PC-9 (cell line): ENCODE data around the gene ALDH2. TPM values are rescaled to one million over a fixed set of nuclear protein-coding genes. Genes with fewer than 3 reads are reported as not detected.

Source experiments
- BruUV-seq: library from RNA; stranded (reverse); fragments of 400-500 nt; replicated peaks from 2 replicates; lab custom pipeline; 2021; lab: Mats Ljungman, UMichigan
- CTCF ChIA-PET: fragments of 300-600 bp; sonication (Branson Sonifier 250); formaldehyde crosslinking; loops from one replicate; lab custom pipeline; 2022; ENCODE audit warnings: antibody characterized with exemption; lab: Charles Lee
- POLR2A ChIA-PET: fragments of 300-600 bp; sonication (Branson Sonifier 250); formaldehyde crosslinking; loops from one replicate; lab custom pipeline; 2022; ENCODE audit warnings: antibody characterized with exemption; ENCODE audit not compliant: unreplicated experiment; lab: Charles Lee
- DNase-seq, 2 experiments: peaks; one replicate each; pipeline versions ENCODE4 v3.0.0 to v3.0.0-alpha.2; 2015 to 2022; ENCODE audit warnings: mixed read lengths in 1 of 2
- H2AFZ ChIP-seq: fragments of 200-600 bp; sonication (generic); 2 replicates; pipeline ENCODE4 v1.8.1; 2017; ENCODE audit warnings: antibody characterized with exemption
- H3F3A ChIP-seq: fragments of 200-600 bp; sonication (generic); 2 replicates; pipeline ENCODE4 v1.8.1; 2017; ENCODE audit warnings: antibody characterized with exemption, mild to moderate bottlenecking, low read depth; ENCODE audit not compliant: insufficient read depth
- H3K27ac ChIP-seq: fragments of 200-600 bp; sonication (generic); 2 replicates; pipeline ENCODE4 v1.6.1; 2016; ENCODE audit warnings: mixed run types
- H3K27me3 ChIP-seq: fragments of 200-600 bp; sonication (generic); 2 replicates; pipeline ENCODE4 v1.6.1; 2016; ENCODE audit warnings: low read depth, mixed run types; ENCODE audit not compliant: insufficient read depth
- H3K36me3 ChIP-seq: fragments of 200-600 bp; sonication (generic); 2 replicates; pipeline ENCODE4 v1.6.1; 2016; ENCODE audit warnings: low read depth, mixed run types
- H3K4me1 ChIP-seq: fragments of 200-600 bp; sonication (generic); replicated peaks from 2 replicates; pipeline ENCODE4 v1.6.1; 2016; ENCODE audit warnings: mixed run types; ENCODE audit not compliant: insufficient read depth
- H3K4me2 ChIP-seq: fragments of 200-600 bp; sonication (generic); 2 replicates; pipeline ENCODE4 v1.6.1; 2017; ENCODE audit warnings: mixed run types
- H3K4me3 ChIP-seq: fragments of 200-600 bp; sonication (generic); 2 replicates; pipeline ENCODE4 v1.6.1; 2016; ENCODE audit warnings: mixed run types
- H3K79me2 ChIP-seq: fragments of 200-600 bp; sonication (generic); 2 replicates; pipeline ENCODE4 v1.6.1; 2017; ENCODE audit warnings: low read depth, mixed run types
- H3K9me2 ChIP-seq: fragments of 200-600 bp; sonication (generic); 2 replicates; pipeline ENCODE4 v1.8.1; 2017; ENCODE audit warnings: mild to moderate bottlenecking; ENCODE audit not compliant: insufficient read depth
- H3K9me3 ChIP-seq: fragments of 200-600 bp; sonication (generic); 2 replicates; pipeline ENCODE4 v1.8.1; 2016; ENCODE audit warnings: low read depth; ENCODE audit not compliant: insufficient read depth
- H4K20me1 ChIP-seq: fragments of 200-600 bp; sonication (generic); 2 replicates; pipeline ENCODE4 v1.8.1; 2017; ENCODE audit not compliant: insufficient read depth
- CTCF ChIP-seq: fragments of 200-600 bp; sonication (generic); conservative IDR thresholded peaks from 2 replicates; pipeline ENCODE4 v1.6.1; 2017; ENCODE audit warnings: mixed run types, antibody characterized with exemption, mild to moderate bottlenecking, moderate library complexity
- EZH2 ChIP-seq: fragments of 200-600 bp; sonication (generic); IDR thresholded peaks from 2 replicates; pipeline ENCODE4 v1.8.0; 2017; ENCODE audit warnings: antibody characterized with exemption, low read depth
- intact Hi-C: fragments of 100-400 bp; cut with micrococcal nuclease; formaldehyde crosslinking; loops from one replicate; pipeline ENCODE4 v1.10.0; 2022; ENCODE audit not compliant: unreplicated experiment
- total RNA-seq: library from RNA; stranded (reverse); gene quantifications from 2 replicates; pipeline ENCODE4 v1.2.3, GENCODE V29; 2021

Gene ALDH2
- total RNA-seq, 1 experiment from 2014 or later = 38.9 TPM

DNA sequence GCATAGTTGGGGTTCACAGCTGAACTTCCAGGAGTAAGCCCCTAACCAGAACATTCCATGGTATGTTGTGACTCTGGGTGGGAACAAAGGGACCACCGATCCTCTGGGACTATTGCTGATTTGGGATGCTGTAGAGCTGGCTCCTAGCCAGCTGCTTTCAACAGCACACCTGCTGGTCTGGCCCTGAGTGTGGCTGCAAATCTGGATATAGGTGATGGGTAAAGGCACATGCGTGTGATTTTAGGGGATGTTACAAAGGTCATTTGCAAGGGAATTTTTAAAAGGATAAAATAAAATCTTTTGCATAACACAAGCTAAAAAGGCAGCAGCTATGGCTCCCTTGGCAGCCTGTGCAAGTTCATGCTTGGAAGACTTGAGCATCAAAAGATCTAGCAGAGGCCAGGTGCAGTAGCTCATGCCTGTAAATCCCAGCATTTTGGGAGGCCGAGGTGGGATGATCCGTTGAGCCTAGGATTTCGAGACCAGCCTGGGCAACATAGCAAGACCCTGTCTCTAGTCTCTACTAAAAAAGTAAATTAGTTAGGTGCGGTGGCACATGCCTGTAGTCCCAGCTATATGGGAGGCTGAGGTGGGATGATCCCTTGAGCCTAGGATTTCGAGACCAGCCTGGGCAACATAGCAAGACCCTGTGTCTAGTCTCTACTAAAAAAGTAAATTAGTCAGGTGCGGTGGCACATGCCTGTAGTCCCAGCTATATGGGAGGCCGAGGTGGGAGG lies 1.6 kb downstream of the ALDH2 start:
- DNase-seq = no peak
- Histone ChIP-seq H3K9me3 (no peaks in the 10 kb centered on the region), H3K4me2 (peak overlapping the region; percentile 99), H3K9me2 (no peaks in the 10 kb centered on the region), H3F3A (peaks cover 17% of the 10 kb centered on the region; the same call in 1 of the 2 replicates), H3K4me3 (peak overlapping the region; percentile 89; the same call in 1 of the 2 replicates), H3K36me3 (no peaks in the 10 kb centered on the region), H3K27ac (no peak overlapping the region), H3K79me2 (peaks cover 9% of the 10 kb centered on the region; the same call in 1 of the 2 replicates), H3K27me3 (no peaks in the 10 kb centered on the region), H3K4me1 (peaks cover 24% of the 10 kb centered on the region), H2AFZ (no peak overlapping the region), H4K20me1 (no peaks in the 10 kb centered on the region)
- ChIA-PET POLR2A (interaction anchor here (0.7 kb wide), 1 partner anchor 83 kb away, joined by 3 read pairs; no protein-coding TSS in a partner anchor), CTCF (no interaction called here)
- no TSS peak for BruUV-seq
- no peak for TF ChIP-seq EZH2
- TF ChIP-seq CTCF = no peak
- intact Hi-C loops = no loop called here

DNA sequence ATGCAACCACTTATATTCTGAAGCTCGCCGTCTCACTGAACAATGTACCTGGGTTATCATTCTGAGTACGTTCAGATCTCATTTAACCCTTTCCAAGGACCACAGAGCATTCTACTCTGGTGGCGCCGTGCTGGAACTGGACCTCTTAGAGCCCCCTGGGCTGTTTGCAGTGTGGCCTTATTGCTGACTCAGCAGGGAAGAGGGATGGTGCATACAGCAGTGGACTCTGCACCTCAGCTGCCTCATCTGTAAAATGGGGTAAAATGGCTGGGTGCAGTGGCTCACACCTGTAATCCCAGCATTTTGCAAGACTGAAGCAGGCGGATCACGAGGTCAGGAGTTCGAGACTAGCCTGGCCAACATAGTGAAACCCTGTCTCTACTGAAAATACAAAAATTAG lies 2.9 kb downstream of the ALDH2 start:
- no peak for DNase-seq
- peaks cover 24% of the 10 kb centered on the region for H3K4me1 ChIP-seq
- H3K79me2 ChIP-seq = peaks cover 9% of the 10 kb centered on the region; the same call in 1 of the 2 replicates
- no peaks in the 10 kb centered on the region for H3K9me3 ChIP-seq
- ChIA-PET CTCF (no interaction called here), POLR2A (no interaction called here)
- H3K4me3 ChIP-seq = no peak overlapping the region
- TF ChIP-seq EZH2 (no peak), CTCF (no peak)
- H3K27me3 ChIP-seq = no peaks in the 10 kb centered on the region
- no peaks in the 10 kb centered on the region; the same call in 1 of the 2 replicates for H4K20me1 ChIP-seq
- intact Hi-C loops = no loop called here
- H3K36me3 ChIP-seq = no peaks in the 10 kb centered on the region
- H2AFZ ChIP-seq = no peak overlapping the region
- H3K27ac ChIP-seq = no peak overlapping the region
- H3F3A ChIP-seq = peaks cover 13% of the 10 kb centered on the region; the same call in 1 of the 2 replicates
- no peak overlapping the region for H3K4me2 ChIP-seq
- H3K9me2 ChIP-seq = no peaks in the 10 kb centered on the region
- no TSS peak for BruUV-seq

DNA sequence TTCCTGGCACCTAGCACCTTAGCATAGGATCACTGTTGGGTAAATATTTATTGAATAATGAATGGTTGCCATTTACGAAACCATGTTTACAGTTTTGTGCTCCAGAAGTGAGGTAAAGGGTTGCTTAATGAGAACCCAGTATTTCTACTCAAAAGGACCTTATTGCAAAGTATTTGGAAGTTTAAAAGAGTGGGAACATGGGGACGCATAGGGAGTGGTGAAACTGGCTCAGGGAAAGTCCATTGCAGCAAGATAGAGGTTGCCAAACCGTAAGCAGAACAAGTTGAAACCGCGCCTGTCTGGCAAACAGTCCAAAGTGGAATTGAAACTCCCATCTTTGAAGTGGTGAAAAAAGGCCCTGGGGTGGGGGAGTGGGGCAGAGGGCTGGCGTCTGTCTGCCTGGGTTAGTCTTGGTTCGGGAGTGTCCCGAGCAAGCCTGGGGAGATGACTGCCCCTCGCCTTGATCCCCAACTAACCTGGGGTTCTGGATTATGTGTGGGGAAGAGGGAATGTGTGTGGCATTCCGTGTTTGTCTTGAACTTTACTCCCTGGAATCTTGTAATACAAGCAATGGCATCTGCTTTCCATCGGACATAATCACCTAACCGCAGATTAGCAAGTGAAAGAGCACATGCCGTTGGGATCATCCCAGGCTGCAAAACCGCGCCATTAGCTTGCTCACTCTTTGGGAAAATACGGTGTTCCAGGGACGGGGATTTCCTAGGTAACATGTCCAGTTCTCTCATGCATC lies 7.2 kb downstream of the ALDH2 start:
- TF ChIP-seq CTCF (no peak), EZH2 (no peak)
- no peak overlapping the region for H2AFZ ChIP-seq
- H3K4me3 ChIP-seq = no peak overlapping the region
- no peak for DNase-seq
- H3K27ac ChIP-seq = no peak overlapping the region
- H4K20me1 ChIP-seq = no peaks in the 10 kb centered on the region; the same call in 1 of the 2 replicates
- intact Hi-C loops = no loop called here
- no peak overlapping the region for H3K4me2 ChIP-seq
- BruUV-seq = no TSS peak
- no peaks in the 10 kb centered on the region for H3K27me3 ChIP-seq
- ChIA-PET CTCF (no interaction called here), POLR2A (no interaction called here)
- no peaks in the 10 kb centered on the region for H3K79me2 ChIP-seq
- no peaks in the 10 kb centered on the region for H3K9me3 ChIP-seq
- H3K4me1 ChIP-seq = peaks cover 13% of the 10 kb centered on the region; the same call in 1 of the 2 replicates
- no peaks in the 10 kb centered on the region for H3K9me2 ChIP-seq
- H3F3A ChIP-seq = peaks cover 8% of the 10 kb centered on the region; the same call in 1 of the 2 replicates
- no peaks in the 10 kb centered on the region for H3K36me3 ChIP-seq
